ENCODE data around the gene TNNT1. TPM values are rescaled to one million over a fixed set of nuclear protein-coding genes. Genes with fewer than 3 reads are reported as not detected.

TNNT1 gene
- polyA plus RNA-seq, 1 of the 3 experiments (the other 2 are of a cell fraction): 39.5 TPM

DNA sequence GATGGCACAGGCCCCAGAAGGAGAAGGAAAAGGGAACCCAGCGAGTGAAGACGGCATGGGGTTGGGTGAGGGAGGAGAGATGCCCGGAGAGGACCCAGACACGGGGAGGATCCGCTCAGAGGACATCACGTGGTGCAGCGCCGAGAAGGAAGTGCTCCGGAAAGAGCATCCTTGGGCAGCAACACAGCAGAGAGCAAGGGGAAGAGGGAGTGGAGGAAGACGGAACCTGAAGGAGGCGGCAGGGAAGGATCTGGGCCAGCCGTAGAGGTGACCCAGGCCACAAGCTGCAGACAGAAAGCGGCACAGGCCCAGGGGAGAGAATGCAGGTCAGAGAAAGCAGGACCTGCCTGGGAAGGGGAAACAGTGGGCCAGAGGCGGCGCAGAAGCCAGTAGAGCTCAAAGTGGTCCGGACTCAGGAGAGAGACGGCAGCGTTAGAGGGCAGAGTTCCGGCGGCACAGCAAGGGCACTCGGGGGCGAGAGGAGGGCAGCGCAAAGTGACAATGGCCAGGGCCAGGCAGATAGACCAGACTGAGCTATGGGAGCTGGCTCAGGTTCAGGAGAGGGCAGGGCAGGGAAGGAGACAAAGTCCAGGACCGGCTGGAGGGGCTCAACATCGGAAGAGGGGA is 32.7 kb downstream of the TNNT1 start:
- POLR2A ChIA-PET: no interaction called here
- CTCF ChIA-PET: interaction anchor here (0.7 to 6.2 kb wide), 4 partner anchors 19 to 44 kb away, joined by 4 to 38 read pairs (median 8); no protein-coding TSS in a partner anchor

More for the DNA sequence above, 32.7 kb downstream of the TNNT1 start:
- Histone ChIP-seq H3K27ac (ENCODE audit: low read depth in 2 of 2, low read length in 1 of 2) (peak overlapping the region; percentile 72 to 76; a peak in 3 of 4 replicates), H3K79me2 (ENCODE audit: insufficient read depth) (peaks cover 54% of the 10 kb centered on the region), H3K9ac (peak overlapping the region; percentile 92), H3K4me3 (ENCODE audit: low read depth in 2 of 2, low read length in 1 of 2) (peak overlapping the region; percentile 67 to 87), H3F3A (replicated peaks; ENCODE audit: insufficient read depth) (peaks cover 5% of the 10 kb centered on the region), H3K9me2 (no peaks in the 10 kb centered on the region), H3K4me2 (peak overlapping the region; percentile 96), H3K9me3 (no peaks in the 10 kb centered on the region), H3K27me3 (ENCODE audit: insufficient read depth) (no peaks in the 10 kb centered on the region), H3K4me1 (ENCODE audit: control insufficient read depth in 1 of 2, insufficient read depth in 2 of 2, low read depth in 1 of 2, low read length in 1 of 2) (peaks cover 9 to 27% of the 10 kb centered on the region in 2 experiments; a peak in 3 of 4 replicates), H2AFZ (ENCODE audit: low read depth) (no peak overlapping the region), H4K20me1 (ENCODE audit: insufficient read depth) (peaks cover 51% of the 10 kb centered on the region), H3K36me3 (replicated peaks in 1 of 2; ENCODE audit: control insufficient read depth in 1 of 2, insufficient read depth in 2 of 2, low read length in 1 of 2) (peaks cover 0 to 7% of the 10 kb centered on the region in 2 experiments)
- TF ChIP-seq ELF1 (IDR thresholded peaks at IDR 0.05) (peak; percentile 36; the same call in 1 of the 2 replicates), SIN3A (IDR thresholded peaks at IDR 0.05; ENCODE audit: borderline replicate concordance, low read depth, low read length) (no peak), FOSL2 (IDR thresholded peaks at IDR 0.05; ENCODE audit: borderline replicate concordance, low read depth) (no peak), FOXJ3 (CRISPR knock-in tag; IDR thresholded peaks at IDR 0.05) (no peak), POLR2AphosphoS5 (IDR thresholded peaks at IDR 0.05; ENCODE audit: low read depth, low read length) (peak; percentile 43; the same call in 1 of the 2 replicates), MXI1 (IDR thresholded peaks at IDR 0.05; ENCODE audit: low read depth, low read length) (peak; percentile 79), GABPA (IDR thresholded peaks at IDR 0.05; ENCODE audit: low read depth) (peak; percentile 62)
- TF ChIP-seq, protein P1, sequence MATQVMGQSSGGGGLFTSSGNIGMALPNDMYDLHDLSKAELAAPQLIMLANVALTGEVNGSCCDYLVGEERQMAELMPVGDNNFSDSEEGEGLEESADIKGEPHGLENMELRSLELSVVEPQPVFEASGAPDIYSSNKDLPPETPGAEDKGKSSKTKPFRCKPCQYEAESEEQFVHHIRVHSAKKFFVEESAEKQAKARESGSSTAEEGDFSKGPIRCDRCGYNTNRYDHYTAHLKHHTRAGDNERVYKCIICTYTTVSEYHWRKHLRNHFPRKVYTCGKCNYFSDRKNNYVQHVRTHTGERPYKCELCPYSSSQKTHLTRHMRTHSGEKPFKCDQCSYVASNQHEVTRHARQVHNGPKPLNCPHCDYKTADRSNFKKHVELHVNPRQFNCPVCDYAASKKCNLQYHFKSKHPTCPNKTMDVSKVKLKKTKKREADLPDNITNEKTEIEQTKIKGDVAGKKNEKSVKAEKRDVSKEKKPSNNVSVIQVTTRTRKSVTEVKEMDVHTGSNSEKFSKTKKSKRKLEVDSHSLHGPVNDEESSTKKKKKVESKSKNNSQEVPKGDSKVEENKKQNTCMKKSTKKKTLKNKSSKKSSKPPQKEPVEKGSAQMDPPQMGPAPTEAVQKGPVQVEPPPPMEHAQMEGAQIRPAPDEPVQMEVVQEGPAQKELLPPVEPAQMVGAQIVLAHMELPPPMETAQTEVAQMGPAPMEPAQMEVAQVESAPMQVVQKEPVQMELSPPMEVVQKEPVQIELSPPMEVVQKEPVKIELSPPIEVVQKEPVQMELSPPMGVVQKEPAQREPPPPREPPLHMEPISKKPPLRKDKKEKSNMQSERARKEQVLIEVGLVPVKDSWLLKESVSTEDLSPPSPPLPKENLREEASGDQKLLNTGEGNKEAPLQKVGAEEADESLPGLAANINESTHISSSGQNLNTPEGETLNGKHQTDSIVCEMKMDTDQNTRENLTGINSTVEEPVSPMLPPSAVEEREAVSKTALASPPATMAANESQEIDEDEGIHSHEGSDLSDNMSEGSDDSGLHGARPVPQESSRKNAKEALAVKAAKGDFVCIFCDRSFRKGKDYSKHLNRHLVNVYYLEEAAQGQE (IDR thresholded peaks at IDR 0.05; ENCODE audit: low read depth, low read length): no peak
- TF ChIP-seq, protein P2, sequence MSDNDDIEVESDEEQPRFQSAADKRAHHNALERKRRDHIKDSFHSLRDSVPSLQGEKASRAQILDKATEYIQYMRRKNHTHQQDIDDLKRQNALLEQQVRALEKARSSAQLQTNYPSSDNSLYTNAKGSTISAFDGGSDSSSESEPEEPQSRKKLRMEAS (IDR thresholded peaks at IDR 0.05; ENCODE audit: low read depth): peak; percentile 48
- TF ChIP-seq, protein P3, sequence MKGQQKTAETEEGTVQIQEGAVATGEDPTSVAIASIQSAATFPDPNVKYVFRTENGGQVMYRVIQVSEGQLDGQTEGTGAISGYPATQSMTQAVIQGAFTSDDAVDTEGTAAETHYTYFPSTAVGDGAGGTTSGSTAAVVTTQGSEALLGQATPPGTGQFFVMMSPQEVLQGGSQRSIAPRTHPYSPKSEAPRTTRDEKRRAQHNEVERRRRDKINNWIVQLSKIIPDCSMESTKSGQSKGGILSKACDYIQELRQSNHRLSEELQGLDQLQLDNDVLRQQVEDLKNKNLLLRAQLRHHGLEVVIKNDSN (IDR thresholded peaks at IDR 0.05; ENCODE audit: borderline replicate concordance, low read depth): peak; percentile 92
- TF ChIP-seq, protein P4, sequence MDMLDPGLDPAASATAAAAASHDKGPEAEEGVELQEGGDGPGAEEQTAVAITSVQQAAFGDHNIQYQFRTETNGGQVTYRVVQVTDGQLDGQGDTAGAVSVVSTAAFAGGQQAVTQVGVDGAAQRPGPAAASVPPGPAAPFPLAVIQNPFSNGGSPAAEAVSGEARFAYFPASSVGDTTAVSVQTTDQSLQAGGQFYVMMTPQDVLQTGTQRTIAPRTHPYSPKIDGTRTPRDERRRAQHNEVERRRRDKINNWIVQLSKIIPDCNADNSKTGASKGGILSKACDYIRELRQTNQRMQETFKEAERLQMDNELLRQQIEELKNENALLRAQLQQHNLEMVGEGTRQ (IDR thresholded peaks at IDR 0.05; ENCODE audit: borderline replicate concordance, low read depth, low read length): peak; percentile 67
- TF ChIP-seq, protein P5, sequence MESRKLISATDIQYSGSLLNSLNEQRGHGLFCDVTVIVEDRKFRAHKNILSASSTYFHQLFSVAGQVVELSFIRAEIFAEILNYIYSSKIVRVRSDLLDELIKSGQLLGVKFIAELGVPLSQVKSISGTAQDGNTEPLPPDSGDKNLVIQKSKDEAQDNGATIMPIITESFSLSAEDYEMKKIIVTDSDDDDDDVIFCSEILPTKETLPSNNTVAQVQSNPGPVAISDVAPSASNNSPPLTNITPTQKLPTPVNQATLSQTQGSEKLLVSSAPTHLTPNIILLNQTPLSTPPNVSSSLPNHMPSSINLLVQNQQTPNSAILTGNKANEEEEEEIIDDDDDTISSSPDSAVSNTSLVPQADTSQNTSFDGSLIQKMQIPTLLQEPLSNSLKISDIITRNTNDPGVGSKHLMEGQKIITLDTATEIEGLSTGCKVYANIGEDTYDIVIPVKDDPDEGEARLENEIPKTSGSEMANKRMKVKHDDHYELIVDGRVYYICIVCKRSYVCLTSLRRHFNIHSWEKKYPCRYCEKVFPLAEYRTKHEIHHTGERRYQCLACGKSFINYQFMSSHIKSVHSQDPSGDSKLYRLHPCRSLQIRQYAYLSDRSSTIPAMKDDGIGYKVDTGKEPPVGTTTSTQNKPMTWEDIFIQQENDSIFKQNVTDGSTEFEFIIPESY (IDR thresholded peaks at IDR 0.05; ENCODE audit: borderline replicate concordance, low read depth): no peak
- 4% methylated on average over 25 of the region's 25 CpGs for WGBS (ENCODE audit: low lambda C conversion rate)
- peak; percentile 86 for DNase-seq
